Endothelial cell of umbilical vein (primary cell): ENCODE measurements around the gene SPATA24. TPM values are rescaled to one million over a fixed set of nuclear protein-coding genes. Genes with fewer than 3 reads are reported as not detected.

ENCODE experiments used
- BruUV-seq: library from RNA; stranded (reverse); fragments of 400-500 nt; replicated peaks from 2 replicates; lab custom pipeline; 2021; lab: Mats Ljungman, UMichigan
- CTCF ChIA-PET: fragments of 300-600, 350-600 bp; sonication (Branson Sonifier 250); formaldehyde crosslinking; loops from one replicate; lab custom pipeline; 2021; ENCODE audit warnings: antibody characterized with exemption, inconsistent platforms; lab: Charles Lee
- POLR2A ChIA-PET: fragments of 300-600, 350-600 bp; sonication (Branson Sonifier 250); formaldehyde crosslinking; loops from one replicate; lab custom pipeline; 2021; ENCODE audit warnings: antibody characterized with exemption, inconsistent platforms; lab: Charles Lee
- DNase-seq: peaks from one replicate; pipeline ENCODE4 v3.0.0-alpha.2; 2011; ENCODE audit warnings: low read depth, low spot score
- FAIRE-seq: peaks from 2 replicates; lab custom pipeline; 2011; peaks lifted over from hg19 to GRCh38; lab: Jason Lieb, UNC
- H2AFZ ChIP-seq: 2 replicates; pipeline ENCODE4 v1.6.0; 2012; ENCODE audit warnings: low read depth, low read length, control low read depth, inconsistent platforms
- H3K27ac ChIP-seq: 2 replicates; pipeline ENCODE4 v1.5.1; 2011; ENCODE audit warnings: low read depth, mild to moderate bottlenecking, control low read depth, low read length, moderate library complexity; ENCODE audit not compliant: insufficient read depth
- H3K27me3 ChIP-seq, 2 experiments: 2 replicates each; pipeline versions ENCODE4 v1.6.0 to v1.6.1; 2011; ENCODE audit warnings: low read length in 2 of 2, mixed read lengths in 1 of 2; ENCODE audit not compliant: control insufficient read depth in 2 of 2, insufficient read depth in 2 of 2
- H3K36me3 ChIP-seq, 2 experiments: 2 replicates in 1 of 2; 3 replicates in 1 of 2; pipeline ENCODE4 v1.5.1; 2011; ENCODE audit warnings: low read length in 2 of 2, mild to moderate bottlenecking in 1 of 2, moderate library complexity in 1 of 2; ENCODE audit not compliant: control insufficient read depth in 2 of 2, insufficient read depth in 2 of 2; ENCODE audit errors: extremely low read depth in 1 of 2
- H3K4me1 ChIP-seq: 3 replicates; pipeline ENCODE4 v1.5.1; 2011; ENCODE audit warnings: mild to moderate bottlenecking, low read length; ENCODE audit not compliant: control insufficient read depth, insufficient read depth; ENCODE audit errors: extremely low read depth
- H3K4me2 ChIP-seq: 2 replicates; pipeline ENCODE4 v1.6.1; 2011; ENCODE audit warnings: low read length, control low read depth, mixed read lengths; ENCODE audit not compliant: insufficient read depth
- H3K4me3 ChIP-seq, 3 experiments: fragments of 200-600 bp in 1 of 3; sonication (generic), shearing (Covaris generic) in 1 of 3; replicated peaks in 1 of 3; 2 replicates each; pipeline ENCODE4 v1.5.1; 2011 to 2016; ENCODE audit warnings: control low read depth in 3 of 3, low read length in 3 of 3, mild to moderate bottlenecking in 2 of 3, inconsistent platforms in 1 of 3, low read depth in 1 of 3, moderate library complexity in 1 of 3; ENCODE audit not compliant: insufficient read depth in 1 of 3
- H3K79me2 ChIP-seq: 2 replicates; pipeline ENCODE4 v1.6.0; 2012; ENCODE audit warnings: low read length, inconsistent platforms; ENCODE audit not compliant: control insufficient read depth, insufficient read depth
- H3K9ac ChIP-seq: replicated peaks from 2 replicates; pipeline ENCODE3; 2011; ENCODE audit warnings: low read length, control low read depth; ENCODE audit not compliant: insufficient read depth; ENCODE audit errors: extremely low read depth
- H3K9me1 ChIP-seq: replicated peaks from 3 replicates; pipeline ENCODE4 v1.6.0; 2011; ENCODE audit warnings: mild to moderate bottlenecking, low read length; ENCODE audit not compliant: control insufficient read depth, insufficient read depth; ENCODE audit errors: extremely low read depth
- H3K9me3 ChIP-seq: replicated peaks from 2 replicates; pipeline ENCODE4 v1.5.1; 2012; ENCODE audit warnings: low read length, inconsistent platforms; ENCODE audit not compliant: control insufficient read depth, insufficient read depth
- H4K20me1 ChIP-seq: replicated peaks from 2 replicates; pipeline ENCODE3; 2011; ENCODE audit warnings: mild to moderate bottlenecking, low read length; ENCODE audit not compliant: control insufficient read depth, insufficient read depth; ENCODE audit errors: extremely low read depth
- EZH2 ChIP-seq: IDR thresholded peaks from 2 replicates; pipeline ENCODE4 v1.6.1; 2012; ENCODE audit warnings: borderline replicate concordance, low read depth, mild to moderate bottlenecking, moderate library complexity, low read length, inconsistent platforms; ENCODE audit not compliant: severe bottlenecking
- FOS ChIP-seq: IDR thresholded peaks from 2 replicates; pipeline ENCODE4 v1.6.1; 2011; ENCODE audit warnings: mild to moderate bottlenecking, low read length, moderate library complexity, borderline replicate concordance; ENCODE audit not compliant: insufficient read depth
- GATA2 ChIP-seq: IDR thresholded peaks from 2 replicates; pipeline ENCODE4 v1.7.0; 2011; ENCODE audit warnings: low read depth, mild to moderate bottlenecking, moderate library complexity, mixed read lengths, low read length; ENCODE audit not compliant: insufficient read length, insufficient read depth
- JUN ChIP-seq: IDR thresholded peaks from 2 replicates; pipeline ENCODE4 v1.6.1; 2011; ENCODE audit warnings: borderline replicate concordance, low read depth; ENCODE audit not compliant: insufficient read length, insufficient read depth
- MYC ChIP-seq: IDR thresholded peaks from one replicate; pipeline ENCODE4 v1.6.1; 2011; ENCODE audit warnings: mild to moderate bottlenecking, low read depth, low read length
- POLR2A ChIP-seq: IDR thresholded peaks from 2 replicates; pipeline ENCODE4 v1.6.1; 2012; ENCODE audit warnings: low read depth, mild to moderate bottlenecking, control low read depth, low read length
- POLR2AphosphoS5 ChIP-seq: IDR thresholded peaks from 2 replicates; pipeline ENCODE4 v1.6.1; 2012; ENCODE audit warnings: low read depth, mild to moderate bottlenecking, control low read depth, low read length, moderate library complexity; ENCODE audit not compliant: insufficient read depth
- dilution Hi-C: fragments of 300-500 bp; cut with MboI; formaldehyde crosslinking; loops from one replicate; pipeline ENCODE4 v1.15.0; 2019; ENCODE audit warnings: low sequenced_read_pairs; ENCODE audit not compliant: extremely low pct_ligation_motif_present
- intact Hi-C: fragments of 100-400 bp; cut with micrococcal nuclease; formaldehyde crosslinking; loops from one replicate; pipeline ENCODE4 v1.10.0; 2022
- polyA plus RNA-seq, 4 experiments: library from polyadenylated mRNA; depleted of rRNA in 3 of 4; stranded (reverse) in 3 of 4; unstranded in 1 of 4; fragments of >200 nt; gene quantifications; 2 replicates each; pipeline versions ENCODE4 v1.2.1 to v1.2.3, GENCODE V29; 2011 to 2012; ENCODE audit warnings: missing spikeins in 1 of 4
- total RNA-seq: library from RNA; stranded (reverse); gene quantifications from 2 replicates; pipeline ENCODE4 v1.2.3, GENCODE V29; 2021
- TF ChIP-seq, protein P1 (sequence below): IDR thresholded peaks from 2 replicates; pipeline ENCODE4 v1.6.1; 2011; ENCODE audit not compliant: insufficient read depth, insufficient read length
- TF ChIP-seq, protein P2 (sequence below), 2 donors: IDR thresholded peaks; 1 replicate in 1 of 2; 2 replicates in 1 of 2; pipeline ENCODE4 v1.5.1; 2011; ENCODE audit warnings: low read length in 2 of 2, mild to moderate bottlenecking in 2 of 2, moderate library complexity in 2 of 2, control low read depth in 1 of 2, inconsistent platforms in 1 of 2, low read depth in 1 of 2; ENCODE audit not compliant: insufficient read depth in 1 of 2; ENCODE audit errors: extremely low read depth in 1 of 2

The SPATA24 gene
- total and polyA plus RNA-seq, 2 donors (not counting 3 experiments of a cell fraction or from before 2014, with no cell fraction given) = 3.2 to 7.9 TPM

DNA sequence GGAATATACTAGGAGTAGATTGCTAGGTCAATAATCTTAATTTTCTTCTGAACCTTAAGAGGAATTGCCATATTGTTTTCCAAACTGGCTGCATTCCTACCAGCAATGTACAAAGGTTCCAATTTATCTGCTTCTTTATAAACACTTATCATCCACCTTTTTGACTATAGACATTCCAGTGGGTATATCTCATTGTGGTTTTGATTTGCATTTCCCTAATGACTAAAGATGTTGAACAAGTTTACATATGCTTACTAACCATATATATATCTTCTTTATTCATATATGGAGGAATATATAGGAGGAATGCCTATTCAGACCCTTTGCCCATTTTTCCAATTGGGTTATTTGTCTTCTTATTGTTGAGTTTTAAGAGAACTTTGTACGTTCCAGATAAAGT lies 27.8 kb upstream of the SPATA24 start:
- ChIA-PET CTCF (interaction anchor here (1.0 kb wide), 1 partner anchor 82 kb away, joined by 3 read pairs; no protein-coding TSS in a partner anchor), POLR2A (interaction anchor here (0.7 kb wide), 1 partner anchor 880 kb away, joined by 5 read pairs; no protein-coding TSS in a partner anchor)
- no peaks in the 10 kb centered on the region for H4K20me1 ChIP-seq
- no peaks in the 10 kb centered on the region for H3K27me3 ChIP-seq
- BruUV-seq = no TSS peak
- H3K9ac ChIP-seq = no peak overlapping the region
- no peak overlapping the region for H3K27ac ChIP-seq
- H3K9me3 ChIP-seq = no peaks in the 10 kb centered on the region
- no peak overlapping the region for H3K4me2 ChIP-seq
- no peak for TF ChIP-seq JUN
- TF ChIP-seq, protein P1, sequence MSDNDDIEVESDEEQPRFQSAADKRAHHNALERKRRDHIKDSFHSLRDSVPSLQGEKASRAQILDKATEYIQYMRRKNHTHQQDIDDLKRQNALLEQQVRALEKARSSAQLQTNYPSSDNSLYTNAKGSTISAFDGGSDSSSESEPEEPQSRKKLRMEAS = no peak
- TF ChIP-seq MYC = no peak
- TF ChIP-seq, protein P2, sequence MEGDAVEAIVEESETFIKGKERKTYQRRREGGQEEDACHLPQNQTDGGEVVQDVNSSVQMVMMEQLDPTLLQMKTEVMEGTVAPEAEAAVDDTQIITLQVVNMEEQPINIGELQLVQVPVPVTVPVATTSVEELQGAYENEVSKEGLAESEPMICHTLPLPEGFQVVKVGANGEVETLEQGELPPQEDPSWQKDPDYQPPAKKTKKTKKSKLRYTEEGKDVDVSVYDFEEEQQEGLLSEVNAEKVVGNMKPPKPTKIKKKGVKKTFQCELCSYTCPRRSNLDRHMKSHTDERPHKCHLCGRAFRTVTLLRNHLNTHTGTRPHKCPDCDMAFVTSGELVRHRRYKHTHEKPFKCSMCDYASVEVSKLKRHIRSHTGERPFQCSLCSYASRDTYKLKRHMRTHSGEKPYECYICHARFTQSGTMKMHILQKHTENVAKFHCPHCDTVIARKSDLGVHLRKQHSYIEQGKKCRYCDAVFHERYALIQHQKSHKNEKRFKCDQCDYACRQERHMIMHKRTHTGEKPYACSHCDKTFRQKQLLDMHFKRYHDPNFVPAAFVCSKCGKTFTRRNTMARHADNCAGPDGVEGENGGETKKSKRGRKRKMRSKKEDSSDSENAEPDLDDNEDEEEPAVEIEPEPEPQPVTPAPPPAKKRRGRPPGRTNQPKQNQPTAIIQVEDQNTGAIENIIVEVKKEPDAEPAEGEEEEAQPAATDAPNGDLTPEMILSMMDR (IDR thresholded peaks at IDR 0.05; ENCODE audit: extremely low read depth in 1 of 2, insufficient read depth in 1 of 2, low read depth in 1 of 2, low read length in 2 of 2) = no peak
- no peak for TF ChIP-seq POLR2A
- TF ChIP-seq POLR2AphosphoS5 = no peak
- TF ChIP-seq FOS = no peak
- no peak for TF ChIP-seq GATA2
- no peak for TF ChIP-seq EZH2
- H2AFZ ChIP-seq = no peak overlapping the region
- H3K4me3 ChIP-seq = no peak overlapping the region
- H3K36me3 ChIP-seq = peaks cover 5 to 15% of the 10 kb centered on the region in 2 experiments
- no peak for DNase-seq
- no peaks in the 10 kb centered on the region for H3K79me2 ChIP-seq
- dilution Hi-C loops (no loop called here), intact Hi-C loops (no loop called here)
- H3K4me1 ChIP-seq = no peaks in the 10 kb centered on the region
- FAIRE-seq = no peak
- no peaks in the 10 kb centered on the region for H3K9me1 ChIP-seq
